K562 (cell line): ENCODE data around the gene PTPRM. TPM values are rescaled to one million over a fixed set of nuclear protein-coding genes. Genes with fewer than 3 reads are reported as not detected.

ENCODE experiments used
- ATAC-seq: fragments of 200-7000 bp; cut with Tn5 transposase; 3 replicates; pipeline ENCODE4 v1.9.1; 2020; ENCODE audit warnings: moderate library complexity
- BruUV-seq: library from RNA; stranded (reverse); fragments of 400-500 nt; replicated peaks from 2 replicates; lab custom pipeline; 2021; lab: Mats Ljungman, UMichigan
- CTCF ChIA-PET: fragments of 300-600 bp; formaldehyde crosslinking; extraction: SDS; loops from one replicate; lab custom pipeline; 2021; ENCODE audit warnings: low intra/inter-chr PET ratio; lab: Yijun Ruan, JAX
- POLR2A ChIA-PET: fragments of 300-600, 350-650 bp; sonication (Branson Sonifier 250); formaldehyde crosslinking; extraction: SDS; loops from one replicate; lab custom pipeline; 2021; ENCODE audit warnings: antibody characterized with exemption, inconsistent platforms; lab: Yijun Ruan, JAX
- DNase-seq, 4 experiments: peaks; one replicate each; pipeline versions ENCODE4 v3.0.0 to v3.0.0-alpha.2; 2011 to 2018; ENCODE audit warnings: low spot score in 3 of 4, mixed read lengths in 3 of 4; ENCODE audit errors: extremely low read depth in 1 of 4
- FAIRE-seq: peaks from 2 replicates; lab custom pipeline; 2011; peaks lifted over from hg19 to GRCh38; lab: Jason Lieb, UNC
- H2AFZ ChIP-seq: 2 replicates; pipeline ENCODE4 v1.6.0; 2011; ENCODE audit warnings: low read depth, low read length, control low read depth, inconsistent platforms
- H3K27ac ChIP-seq: fragments of 200-600 bp; 3 replicates; pipeline ENCODE4 v1.8.0; 2011; ENCODE audit warnings: low read depth, mild to moderate bottlenecking, control low read depth, inconsistent platforms, low read length, moderate library complexity, mixed read lengths; ENCODE audit errors: extremely low read depth
- H3K27me3 ChIP-seq, 2 experiments: fragments of 300-600 bp in 1 of 2; 2 replicates in 1 of 2; 3 replicates in 1 of 2; pipeline versions ENCODE4 v1.6.0 to v1.8.0; 2011; ENCODE audit warnings: inconsistent platforms in 2 of 2, low read length in 2 of 2, mild to moderate bottlenecking in 1 of 2, mixed read lengths in 1 of 2, moderate library complexity in 1 of 2; ENCODE audit not compliant: control insufficient read depth in 2 of 2, insufficient read depth in 2 of 2
- H3K36me3 ChIP-seq: fragments of 300-600 bp; 3 replicates; pipeline ENCODE4 v1.8.0; 2011; ENCODE audit warnings: mild to moderate bottlenecking, low read length, inconsistent platforms; ENCODE audit not compliant: control insufficient read depth, insufficient read depth
- H3K4me1 ChIP-seq, 2 experiments: fragments of 200-600 bp in 1 of 2; replicated peaks in 1 of 2; 2 replicates in 1 of 2; 3 replicates in 1 of 2; pipeline versions ENCODE4 v1.5.1 to v1.8.0; 2011; ENCODE audit warnings: inconsistent platforms in 2 of 2, low read length in 2 of 2, mild to moderate bottlenecking in 1 of 2, mixed read lengths in 1 of 2, moderate library complexity in 1 of 2; ENCODE audit not compliant: control insufficient read depth in 2 of 2, insufficient read depth in 2 of 2
- H3K4me2 ChIP-seq: 2 replicates; pipeline ENCODE4 v1.6.1; 2011; ENCODE audit warnings: low read length, control low read depth, inconsistent platforms, mixed read lengths; ENCODE audit not compliant: insufficient read depth
- H3K4me3 ChIP-seq: fragments of 200-600 bp; sonication (generic), shearing (Covaris generic); 2 replicates; pipeline ENCODE4 v1.5.1; 2016; ENCODE audit warnings: control low read depth, inconsistent platforms
- H3K79me2 ChIP-seq: fragments of 200-600 bp; 3 replicates; pipeline ENCODE4 v1.8.0; 2011; ENCODE audit warnings: low read length, inconsistent platforms; ENCODE audit not compliant: control insufficient read depth, insufficient read depth
- H3K9ac ChIP-seq, 2 experiments: 2 replicates each; pipeline versions ENCODE4 v1.6.0 to v1.6.1; 2011; ENCODE audit warnings: low read depth in 2 of 2, low read length in 2 of 2, control low read depth in 1 of 2, inconsistent platforms in 1 of 2, mild to moderate bottlenecking in 1 of 2, mixed read lengths in 1 of 2; ENCODE audit not compliant: insufficient read depth in 1 of 2
- H3K9me1 ChIP-seq: one replicate; pipeline ENCODE4 v1.6.0; 2011; ENCODE audit warnings: inconsistent platforms, mild to moderate bottlenecking, low read length, moderate library complexity; ENCODE audit not compliant: control insufficient read depth, insufficient read depth
- H3K9me3 ChIP-seq: replicated peaks from 2 replicates; pipeline ENCODE4 v1.5.1; 2011; ENCODE audit warnings: low read depth, low read length, inconsistent platforms; ENCODE audit not compliant: control insufficient read depth, insufficient read depth
- H4K20me1 ChIP-seq: replicated peaks from 2 replicates; pipeline ENCODE4 v1.6.1; 2011; ENCODE audit warnings: low read length, inconsistent platforms, mixed read lengths; ENCODE audit not compliant: control insufficient read depth, insufficient read depth
- ETV5 ChIP-seq: sonication (generic); formaldehyde crosslinking; IDR thresholded peaks from 2 replicates; pipeline ENCODE4 v1.4.0; 2020; ENCODE audit warnings: low read depth, mild to moderate bottlenecking, missing genetic modification reagents
- FOXA3 ChIP-seq, 2 experiments: fragments of 450-650 bp in 1 of 2; sonication (generic) in 1 of 2; formaldehyde crosslinking; IDR thresholded peaks in 1 of 2; conservative IDR thresholded peaks in 1 of 2; 2 replicates each; pipeline versions ENCODE4 v1.4.0 to v1.8.0; 2020 to 2022; ENCODE audit warnings: mild to moderate bottlenecking in 2 of 2, missing genetic modification reagents in 1 of 2
- MBD1 ChIP-seq: fragments of 250-450 bp; sonication (Bioruptor Pico); IDR thresholded peaks from 2 replicates; pipeline ENCODE4 v1.8.0; 2022; ENCODE audit warnings: inconsistent platforms
- NCOA2 ChIP-seq, 2 experiments: fragments of 450-650 bp; IDR thresholded peaks; 2 replicates each; pipeline ENCODE4 v1.6.1; 2018; ENCODE audit warnings: mild to moderate bottlenecking in 2 of 2, moderate library complexity in 1 of 2; ENCODE audit not compliant: partially characterized antibody in 2 of 2
- PTTG1 ChIP-seq: fragments of 450-650 bp; IDR thresholded peaks from 2 replicates; pipeline ENCODE4 v1.6.1; 2016; ENCODE audit warnings: low read depth, mild to moderate bottlenecking, missing genetic modification characterization, missing compliant biosample characterization
- RBM14 ChIP-seq: fragments of 200-400 bp; formaldehyde crosslinking; IDR thresholded peaks from 2 replicates; pipeline ENCODE4 v1.6.1; 2018; ENCODE audit warnings: low read depth, mild to moderate bottlenecking, low read length, moderate library complexity, borderline replicate concordance; ENCODE audit not compliant: insufficient read depth
- RFX7 ChIP-seq: fragments of 250-450 bp; sonication (Bioruptor Pico); IDR thresholded peaks from 2 replicates; pipeline ENCODE4 v1.5.1; 2021; ENCODE audit warnings: mild to moderate bottlenecking
- ZC3H8 ChIP-seq: fragments of 450-650 bp; IDR thresholded peaks from 2 replicates; pipeline ENCODE4 v1.6.1; 2017
- ZNF224 ChIP-seq: sonication (generic); formaldehyde crosslinking; IDR thresholded peaks from 2 replicates; pipeline ENCODE4 v1.8.0; 2022; ENCODE audit warnings: mild to moderate bottlenecking, missing genetic modification reagents
- WGBS: fragments of 100-300 bp; shearing (Covaris generic); methylation state at CpG from one replicate; pipeline ENCODE4 v1.1.6; 2016; ENCODE audit warnings: low coverage, mixed read lengths; ENCODE audit not compliant: insufficient coverage; ENCODE audit errors: missing lambda C conversion rate; 5-methylcytosine and 5-hydroxymethylcytosine counted together
- in situ Hi-C: fragments of 300-500 bp; cut with MboI; formaldehyde crosslinking; loops from 4 replicates; pipeline ENCODE4 v1.15.0; 2018; ENCODE audit warnings: inconsistent platforms, mixed read lengths
- intact Hi-C: fragments of 100-400 bp; cut with micrococcal nuclease; formaldehyde crosslinking; loops from 2 replicates; pipeline ENCODE4 v1.14.2; 2022
- polyA plus RNA-seq, 8 experiments: library from polyadenylated mRNA; depleted of rRNA in 4 of 8; stranded (reverse) in 5 of 8; unstranded in 3 of 8; fragments of >200 nt; fragmentation: Nextera tagmentation in 2 of 8; fragmentation: Illumina TruSeq in 1 of 8; extraction: Ambion mirVana in 2 of 8; extraction: Trizol in 1 of 8; gene quantifications; 2 replicates each; pipeline versions ENCODE4 v1.2.1 to v1.2.3, GENCODE V29; 2011 to 2014; ENCODE audit warnings: inconsistent platforms in 1 of 8, missing spikeins in 1 of 8
- total RNA-seq, 7 experiments: library from RNA; depleted of rRNA in 6 of 7; stranded (reverse); fragments of >200 nt in 6 of 7; fragmentation: Illumina TruSeq in 2 of 7; extraction: Trizol in 2 of 7; gene quantifications; 2 replicates each; pipeline versions ENCODE4 v1.2.1 to v1.2.3, GENCODE V29; 2011 to 2021; ENCODE audit warnings: low replicate concordance in 1 of 7
- TF ChIP-seq, protein P1 (sequence below): fragments of 150-350 bp; conservative IDR thresholded peaks from 2 replicates; pipeline ENCODE4 v1.6.1; 2014; ENCODE audit warnings: low read length
- TF ChIP-seq, protein P2 (sequence below): sonication (generic); formaldehyde crosslinking; IDR thresholded peaks from 2 replicates; pipeline ENCODE4 v1.9.0; 2022; ENCODE audit warnings: mild to moderate bottlenecking, missing genetic modification reagents

Gene PTPRM
- total and polyA plus RNA-seq, 9 of the 15 experiments (the other 6 are each of a cell fraction or from before 2014, with no cell fraction given) = 0.03 to 0.16 (median 0.08) TPM; not detected in 3

DNA sequence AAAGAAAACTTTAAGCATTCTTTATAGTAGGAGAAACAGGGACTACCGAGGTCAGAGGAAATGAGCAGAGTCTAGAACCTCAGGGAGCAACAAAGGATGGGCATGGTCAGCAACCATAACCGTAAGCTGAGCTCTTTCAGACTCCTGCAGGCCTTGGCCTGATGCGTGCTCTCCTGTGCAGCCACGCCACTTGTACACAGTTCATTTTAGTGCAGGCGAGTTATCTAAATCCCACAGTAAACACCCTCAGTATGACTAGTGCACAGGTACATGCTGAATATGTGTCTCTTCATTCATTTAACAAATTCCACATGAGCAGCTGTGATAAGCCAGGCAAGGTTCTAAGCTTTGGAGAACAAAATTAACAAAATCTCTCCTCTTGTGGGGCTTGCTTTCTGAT is 640.9 kb downstream of the PTPRM start (continued):
- TF ChIP-seq MBD1 (CRISPR knock-in tag) (no peak), NCOA2 (IDR thresholded peaks at IDR 0.05; ENCODE audit: partially characterized antibody in 2 of 2) (no peak), RFX7 (no peak), ZC3H8 (no peak), FOXA3 (CRISPR knock-in tag; conservative IDR thresholded peaks at IDR 0.05 in 1 of 2, IDR thresholded peaks at IDR 0.05 in 1 of 2) (no peak)

DNA sequence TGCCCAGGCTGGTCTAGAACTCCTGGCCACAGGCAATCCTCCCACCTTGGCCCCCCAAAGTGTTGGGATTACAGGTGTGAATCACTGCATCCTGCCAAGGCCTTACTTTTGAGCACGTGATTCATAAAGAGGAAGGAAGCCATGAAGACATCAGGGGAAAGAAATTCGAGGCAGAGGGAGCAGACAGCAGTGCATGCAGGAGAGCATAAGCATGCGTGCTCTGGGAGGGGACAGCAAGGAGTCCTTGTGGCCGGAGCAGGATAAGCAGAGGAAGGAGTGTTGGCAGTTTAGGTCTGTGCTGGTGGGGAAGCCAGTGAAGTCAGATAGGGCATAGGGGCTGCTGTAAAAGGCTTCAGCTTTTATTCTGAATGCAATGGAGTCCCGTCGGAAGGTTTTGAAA is 641.6 kb downstream of the PTPRM start:
- no TSS peak for BruUV-seq
- Histone ChIP-seq H3K27me3 (peaks cover 0 to 13% of the 10 kb centered on the region in 2 experiments; a peak in 1 of 5 replicates), H3K27ac (no peak overlapping the region), H3K79me2 (no peaks in the 10 kb centered on the region), H3K9me3 (no peaks in the 10 kb centered on the region), H3K9me1 (no peaks in the 10 kb centered on the region), H2AFZ (no peak overlapping the region), H3K36me3 (no peaks in the 10 kb centered on the region), H3K4me1 (no peaks in the 10 kb centered on the region), H3K4me3 (no peak overlapping the region), H4K20me1 (no peaks in the 10 kb centered on the region), H3K9ac (no peak overlapping the region), H3K4me2 (no peak overlapping the region)
- no peak for FAIRE-seq
- ATAC-seq = peak; percentile 44; the same call in 1 of the 3 replicates
- ChIA-PET CTCF (no interaction called here), POLR2A (interaction anchor here (1.0 kb wide), 1 partner anchor 13 kb away, joined by 3 read pairs; no protein-coding TSS in a partner anchor)
- intact Hi-C loops (no loop called here), in situ Hi-C loops (no loop called here)
- WGBS = 1% methylated on average over 6 of the region's 6 CpGs
- DNase-seq = no peak
- TF ChIP-seq ZNF224 = no peak
- TF ChIP-seq, protein P1, sequence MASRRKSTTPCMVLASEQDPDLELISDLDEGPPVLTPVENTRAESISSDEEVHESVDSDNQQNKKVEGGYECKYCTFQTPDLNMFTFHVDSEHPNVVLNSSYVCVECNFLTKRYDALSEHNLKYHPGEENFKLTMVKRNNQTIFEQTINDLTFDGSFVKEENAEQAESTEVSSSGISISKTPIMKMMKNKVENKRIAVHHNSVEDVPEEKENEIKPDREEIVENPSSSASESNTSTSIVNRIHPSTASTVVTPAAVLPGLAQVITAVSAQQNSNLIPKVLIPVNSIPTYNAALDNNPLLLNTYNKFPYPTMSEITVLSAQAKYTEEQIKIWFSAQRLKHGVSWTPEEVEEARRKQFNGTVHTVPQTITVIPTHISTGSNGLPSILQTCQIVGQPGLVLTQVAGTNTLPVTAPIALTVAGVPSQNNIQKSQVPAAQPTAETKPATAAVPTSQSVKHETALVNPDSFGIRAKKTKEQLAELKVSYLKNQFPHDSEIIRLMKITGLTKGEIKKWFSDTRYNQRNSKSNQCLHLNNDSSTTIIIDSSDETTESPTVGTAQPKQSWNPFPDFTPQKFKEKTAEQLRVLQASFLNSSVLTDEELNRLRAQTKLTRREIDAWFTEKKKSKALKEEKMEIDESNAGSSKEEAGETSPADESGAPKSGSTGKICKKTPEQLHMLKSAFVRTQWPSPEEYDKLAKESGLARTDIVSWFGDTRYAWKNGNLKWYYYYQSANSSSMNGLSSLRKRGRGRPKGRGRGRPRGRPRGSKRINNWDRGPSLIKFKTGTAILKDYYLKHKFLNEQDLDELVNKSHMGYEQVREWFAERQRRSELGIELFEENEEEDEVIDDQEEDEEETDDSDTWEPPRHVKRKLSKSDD = no peak
- no peak for TF ChIP-seq PTTG1
- TF ChIP-seq RBM14 = no peak
- TF ChIP-seq, protein P2, sequence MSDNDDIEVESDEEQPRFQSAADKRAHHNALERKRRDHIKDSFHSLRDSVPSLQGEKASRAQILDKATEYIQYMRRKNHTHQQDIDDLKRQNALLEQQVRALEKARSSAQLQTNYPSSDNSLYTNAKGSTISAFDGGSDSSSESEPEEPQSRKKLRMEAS (CRISPR knock-in tag) = no peak
- TF ChIP-seq ETV5 (CRISPR knock-in tag) = no peak
